ENCODE results near the gene TNRC18. TPM values are rescaled to one million over a fixed set of nuclear protein-coding genes. Genes with fewer than 3 reads are reported as not detected.

The TNRC18 gene
- total and polyA plus RNA-seq, 2 donors (not counting 3 experiments of a cell fraction or from before 2014, with no cell fraction given), result 14.8 to 64.6 TPM

- Histone ChIP-seq H3K36me3 (ENCODE audit: control insufficient read depth in 2 of 2, extremely low read depth in 1 of 2, insufficient read depth in 2 of 2, low read length in 2 of 2) (peaks cover 0 to 23% of the 10 kb centered on the region in 2 experiments), H3K79me2 (ENCODE audit: control insufficient read depth, insufficient read depth, low read length) (no peaks in the 10 kb centered on the region), H3K9ac (replicated peaks; ENCODE audit: extremely low read depth, insufficient read depth, low read length) (no peak overlapping the region), H4K20me1 (replicated peaks; ENCODE audit: control insufficient read depth, extremely low read depth, insufficient read depth, low read length) (no peaks in the 10 kb centered on the region), H3K4me2 (ENCODE audit: insufficient read depth, low read length) (no peak overlapping the region), H3K9me3 (replicated peaks; ENCODE audit: control insufficient read depth, insufficient read depth, low read length) (no peaks in the 10 kb centered on the region), H3K4me3 (replicated peaks in 1 of 3; ENCODE audit: insufficient read depth in 1 of 3, low read depth in 1 of 3, low read length in 3 of 3) (no peak overlapping the region), H3K4me1 (ENCODE audit: control insufficient read depth, extremely low read depth, insufficient read depth, low read length) (no peaks in the 10 kb centered on the region), H3K27ac (ENCODE audit: insufficient read depth, low read depth, low read length) (no peak overlapping the region), H2AFZ (ENCODE audit: low read depth, low read length) (no peak overlapping the region), H3K27me3 (ENCODE audit: control insufficient read depth in 2 of 2, insufficient read depth in 2 of 2, low read length in 2 of 2) (no peaks in the 10 kb centered on the region), H3K9me1 (replicated peaks; ENCODE audit: control insufficient read depth, extremely low read depth, insufficient read depth, low read length) (no peaks in the 10 kb centered on the region)
- dilution Hi-C loops (cut with MboI; ENCODE audit: extremely low pct_ligation_motif_present, low sequenced_read_pairs) (no loop called here), intact Hi-C loops (cut with micrococcal nuclease) (no loop called here)
- ChIA-PET POLR2A (no interaction called here), CTCF (interaction anchor here (0.6 kb wide), 2 partner anchors 110 to 121 kb away, joined by 3 to 4 read pairs; no protein-coding TSS in a partner anchor)
- FAIRE-seq (no peak), DNase-seq (ENCODE audit: low read depth, low spot score) (no peak)
- no TSS peak for BruUV-seq (replicated peaks)
- TF ChIP-seq POLR2A (IDR thresholded peaks at IDR 0.05; ENCODE audit: low read depth, low read length) (no peak), GATA2 (IDR thresholded peaks at IDR 0.05; ENCODE audit: insufficient read depth, insufficient read length, low read depth, low read length) (no peak), FOS (IDR thresholded peaks at IDR 0.05; ENCODE audit: borderline replicate concordance, insufficient read depth, low read length) (no peak), MYC (IDR thresholded peaks at IDR 0.05; ENCODE audit: low read depth, low read length) (no peak), JUN (IDR thresholded peaks at IDR 0.05; ENCODE audit: borderline replicate concordance, insufficient read depth, insufficient read length, low read depth) (no peak), CTCF (IDR thresholded peaks at IDR 0.05; ENCODE audit: extremely low read depth in 1 of 2, insufficient read depth in 1 of 2, low read depth in 1 of 2, low read length in 2 of 2) (no peak), EZH2 (IDR thresholded peaks at IDR 0.05; ENCODE audit: borderline replicate concordance, low read depth, low read length, severe bottlenecking) (no peak), MAX (IDR thresholded peaks at IDR 0.05; ENCODE audit: insufficient read depth, insufficient read length) (no peak), POLR2AphosphoS5 (IDR thresholded peaks at IDR 0.05; ENCODE audit: insufficient read depth, low read depth, low read length) (no peak)
Measured at GRCh38 chr7:5330288-5330687, 93.3 kb downstream of the TNRC18 start.
